ENCODE measurements around the gene ARHGEF7. TPM values are rescaled to one million over a fixed set of nuclear protein-coding genes. Genes with fewer than 3 reads are reported as not detected.
A peak's percentile ranks its signal among the peaks of the same experiment; 100 is the strongest.
"Not testable (repeated sequence)": the region's sequence is repeated elsewhere in the genome, so short reads cannot be mapped to it uniquely, and the experiment has no call there.

The ARHGEF7 gene
- polyA plus RNA-seq, 1 donor (not counting 4 experiments of a cell fraction or from before 2014, with no cell fraction given), result 25.2 TPM

DNA sequence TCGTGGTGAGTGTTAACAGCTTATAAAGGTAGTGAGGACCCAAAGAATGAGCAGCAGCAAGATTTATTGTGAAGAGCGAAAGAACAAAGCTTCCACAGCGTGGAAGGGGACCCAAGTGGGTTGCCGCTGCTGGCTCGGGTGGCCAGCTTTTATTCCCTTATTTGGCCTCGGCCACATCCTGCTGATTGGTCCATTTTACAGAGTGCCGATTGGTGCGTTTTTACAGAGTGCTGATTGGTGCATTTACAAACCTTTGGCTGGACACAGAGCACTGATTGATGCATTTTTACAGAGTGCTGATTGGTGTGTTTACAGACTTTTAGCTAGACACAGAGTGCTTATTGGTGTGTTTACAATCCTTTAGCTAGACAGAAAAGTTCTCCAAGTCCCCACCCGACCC, 74.4 kb downstream of the ARHGEF7 start:
- H3K4me3 ChIP-seq (ENCODE audit: control insufficient read depth in 2 of 3, extremely low read depth in 1 of 3, insufficient read depth in 2 of 3, low read depth in 1 of 3, low read length in 3 of 3); H3K36me3 ChIP-seq (ENCODE audit: control insufficient read depth in 2 of 2, extremely low read depth in 1 of 2, insufficient read depth in 2 of 2, low read length in 2 of 2); H3K27ac ChIP-seq (ENCODE audit: control insufficient read depth, insufficient read depth, low read length); H3K27me3 ChIP-seq (ENCODE audit: control insufficient read depth, extremely low read depth, insufficient read depth, low read length); FAIRE-seq; H3K9me3 ChIP-seq (ENCODE audit: control insufficient read depth, low read depth, low read length); dilution Hi-C loops (cut with MboI; ENCODE audit: extremely low pct_ligation_motif_present, low sequenced_read_pairs); H3K9ac ChIP-seq (ENCODE audit: control insufficient read depth, extremely low read depth, insufficient read depth, low read length); H2AFZ ChIP-seq (ENCODE audit: control insufficient read depth, low read length); H3K9me1 ChIP-seq (ENCODE audit: control insufficient read depth, extremely low read depth, insufficient read depth, low read length); H3K4me2 ChIP-seq (ENCODE audit: control insufficient read depth, extremely low read depth, insufficient read depth, low read depth, low read length); DNase-seq (ENCODE audit: low read depth, low spot score): not testable (repeated sequence)
- Histone ChIP-seq H3K4me1 (ENCODE audit: control insufficient read depth, extremely low read depth, insufficient read depth, low read length) (peaks cover 20% of the 10 kb centered on the region), H3K79me2 (ENCODE audit: control insufficient read depth, insufficient read depth, low read length) (peaks cover 70% of the 10 kb centered on the region), H4K20me1 (ENCODE audit: control insufficient read depth, extremely low read depth, insufficient read depth, low read length) (peaks cover 10% of the 10 kb centered on the region)

DNA sequence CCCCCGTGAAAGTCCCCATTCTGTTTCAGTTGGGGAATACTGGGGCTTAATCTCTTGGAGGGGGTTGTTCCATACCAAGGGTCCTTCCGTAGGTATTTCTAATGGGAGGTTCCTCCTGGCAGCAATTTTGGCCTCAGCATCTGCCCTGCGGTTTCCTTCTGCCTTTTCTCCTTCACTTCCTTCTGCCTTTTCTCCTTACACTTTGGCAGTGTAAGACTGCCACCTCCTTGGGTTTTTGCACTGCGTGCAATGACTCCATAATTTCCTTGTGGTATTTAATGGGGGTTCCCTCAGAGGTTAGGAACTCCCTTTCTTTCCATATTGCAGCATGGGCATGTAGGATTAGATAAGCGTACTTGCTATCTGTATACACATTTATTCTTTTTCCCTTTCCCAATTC, 78.1 kb downstream of the ARHGEF7 start:
- H4K20me1 ChIP-seq (ENCODE audit: control insufficient read depth, extremely low read depth, insufficient read depth, low read length); H3K9me3 ChIP-seq (ENCODE audit: control insufficient read depth, low read depth, low read length); dilution Hi-C loops (cut with MboI; ENCODE audit: extremely low pct_ligation_motif_present, low sequenced_read_pairs); H3K36me3 ChIP-seq (ENCODE audit: control insufficient read depth in 2 of 2, extremely low read depth in 1 of 2, insufficient read depth in 2 of 2, low read length in 2 of 2); H2AFZ ChIP-seq (ENCODE audit: control insufficient read depth, low read length); H3K4me2 ChIP-seq (ENCODE audit: control insufficient read depth, extremely low read depth, insufficient read depth, low read depth, low read length); DNase-seq (ENCODE audit: low read depth, low spot score); FAIRE-seq; H3K9me1 ChIP-seq (ENCODE audit: control insufficient read depth, extremely low read depth, insufficient read depth, low read length); H3K27me3 ChIP-seq (ENCODE audit: control insufficient read depth, extremely low read depth, insufficient read depth, low read length); H3K9ac ChIP-seq (ENCODE audit: control insufficient read depth, extremely low read depth, insufficient read depth, low read length); H3K27ac ChIP-seq (ENCODE audit: control insufficient read depth, insufficient read depth, low read length); H3K4me3 ChIP-seq (ENCODE audit: control insufficient read depth in 2 of 3, extremely low read depth in 1 of 3, insufficient read depth in 2 of 3, low read depth in 1 of 3, low read length in 3 of 3): not testable (repeated sequence)
- Histone ChIP-seq H3K79me2 (ENCODE audit: control insufficient read depth, insufficient read depth, low read length) (peaks cover 57% of the 10 kb centered on the region), H3K4me1 (ENCODE audit: control insufficient read depth, extremely low read depth, insufficient read depth, low read length) (peaks cover 20% of the 10 kb centered on the region)

DNA sequence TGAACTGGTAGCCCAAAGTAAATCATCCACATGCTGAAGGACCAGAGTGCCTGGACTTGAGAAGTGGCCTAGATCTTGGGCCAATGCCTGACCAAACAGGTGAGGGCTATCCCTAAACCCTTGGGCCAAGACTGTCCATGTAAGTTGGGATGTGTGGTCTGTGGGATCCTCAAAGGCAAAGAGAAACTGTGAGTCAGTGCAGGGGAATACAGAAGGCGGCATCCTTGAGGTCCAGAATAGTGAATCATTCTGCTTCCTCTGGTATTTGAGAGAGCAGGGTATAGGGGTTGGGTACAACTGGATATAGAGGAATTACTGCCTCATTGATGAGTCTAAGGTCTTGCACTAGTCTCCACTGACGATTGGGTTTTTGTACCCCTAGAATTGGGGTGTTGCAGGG, 79.5 kb downstream of the ARHGEF7 start:
- DNase-seq (ENCODE audit: low read depth, low spot score); H3K36me3 ChIP-seq (ENCODE audit: control insufficient read depth in 2 of 2, extremely low read depth in 1 of 2, insufficient read depth in 2 of 2, low read length in 2 of 2); H4K20me1 ChIP-seq (ENCODE audit: control insufficient read depth, extremely low read depth, insufficient read depth, low read length); H3K27me3 ChIP-seq (ENCODE audit: control insufficient read depth, extremely low read depth, insufficient read depth, low read length); H3K4me3 ChIP-seq (ENCODE audit: control insufficient read depth in 2 of 3, extremely low read depth in 1 of 3, insufficient read depth in 2 of 3, low read depth in 1 of 3, low read length in 3 of 3); FAIRE-seq; H2AFZ ChIP-seq (ENCODE audit: control insufficient read depth, low read length); H3K9me1 ChIP-seq (ENCODE audit: control insufficient read depth, extremely low read depth, insufficient read depth, low read length); H3K9me3 ChIP-seq (ENCODE audit: control insufficient read depth, low read depth, low read length); dilution Hi-C loops (cut with MboI; ENCODE audit: extremely low pct_ligation_motif_present, low sequenced_read_pairs): not testable (repeated sequence)
- H3K79me2 ChIP-seq (ENCODE audit: control insufficient read depth, insufficient read depth, low read length), result peaks cover 50% of the 10 kb centered on the region
- peaks cover 17% of the 10 kb centered on the region for H3K4me1 ChIP-seq (ENCODE audit: control insufficient read depth, extremely low read depth, insufficient read depth, low read length)
- H3K4me2 ChIP-seq (ENCODE audit: control insufficient read depth, extremely low read depth, insufficient read depth, low read depth, low read length), result peak overlapping the region; percentile 45
- peak overlapping the region; percentile 63 for H3K27ac ChIP-seq (ENCODE audit: control insufficient read depth, insufficient read depth, low read length)
- H3K9ac ChIP-seq (ENCODE audit: control insufficient read depth, extremely low read depth, insufficient read depth, low read length), result peak overlapping the region; percentile 28

DNA sequence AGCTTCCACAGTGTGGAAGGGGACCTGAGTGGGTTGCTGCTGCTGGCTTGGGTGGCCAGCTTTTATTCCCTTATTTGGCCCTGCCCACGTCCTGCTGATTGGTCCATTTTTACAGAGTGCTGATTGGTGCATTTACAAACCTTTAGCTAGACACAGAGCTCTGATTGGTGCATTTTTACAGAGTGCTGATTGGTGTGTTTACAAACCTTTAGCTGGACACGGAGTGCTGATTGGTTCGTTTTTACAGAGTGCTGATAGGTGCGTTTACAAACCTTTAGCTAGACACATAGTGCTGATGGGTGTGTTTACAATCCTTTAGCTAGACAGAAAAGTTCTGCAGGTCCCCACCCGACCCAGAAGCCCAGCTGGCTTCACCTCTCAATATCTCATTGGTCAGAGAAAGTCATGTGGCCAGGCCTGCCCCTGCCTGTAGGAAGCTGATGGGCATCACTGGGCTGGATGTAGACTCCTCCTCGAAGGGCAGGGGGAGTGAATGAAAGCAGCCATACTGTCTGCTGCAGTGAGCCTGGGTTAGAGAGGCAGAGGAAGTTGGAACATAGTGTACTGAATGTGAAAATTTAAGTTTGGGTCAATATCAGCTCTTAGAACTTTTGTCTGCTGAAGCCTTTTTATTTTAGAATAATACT, 83.7 kb downstream of the ARHGEF7 start:
- H3K9ac ChIP-seq (ENCODE audit: control insufficient read depth, extremely low read depth, insufficient read depth, low read length); dilution Hi-C loops (cut with MboI; ENCODE audit: extremely low pct_ligation_motif_present, low sequenced_read_pairs); H3K4me2 ChIP-seq (ENCODE audit: control insufficient read depth, extremely low read depth, insufficient read depth, low read depth, low read length); H3K9me1 ChIP-seq (ENCODE audit: control insufficient read depth, extremely low read depth, insufficient read depth, low read length); H4K20me1 ChIP-seq (ENCODE audit: control insufficient read depth, extremely low read depth, insufficient read depth, low read length); H3K27ac ChIP-seq (ENCODE audit: control insufficient read depth, insufficient read depth, low read length); H3K9me3 ChIP-seq (ENCODE audit: control insufficient read depth, low read depth, low read length); H3K27me3 ChIP-seq (ENCODE audit: control insufficient read depth, extremely low read depth, insufficient read depth, low read length); FAIRE-seq; H3K4me3 ChIP-seq (ENCODE audit: control insufficient read depth in 2 of 3, extremely low read depth in 1 of 3, insufficient read depth in 2 of 3, low read depth in 1 of 3, low read length in 3 of 3); H3K36me3 ChIP-seq (ENCODE audit: control insufficient read depth in 2 of 2, extremely low read depth in 1 of 2, insufficient read depth in 2 of 2, low read length in 2 of 2); DNase-seq (ENCODE audit: low read depth, low spot score); H2AFZ ChIP-seq (ENCODE audit: control insufficient read depth, low read length): not testable (repeated sequence)
- Histone ChIP-seq H3K79me2 (ENCODE audit: control insufficient read depth, insufficient read depth, low read length) (peaks cover 58% of the 10 kb centered on the region), H3K4me1 (ENCODE audit: control insufficient read depth, extremely low read depth, insufficient read depth, low read length) (peaks cover 29% of the 10 kb centered on the region)
